ENCODE data around the gene PACRG.

DNA sequence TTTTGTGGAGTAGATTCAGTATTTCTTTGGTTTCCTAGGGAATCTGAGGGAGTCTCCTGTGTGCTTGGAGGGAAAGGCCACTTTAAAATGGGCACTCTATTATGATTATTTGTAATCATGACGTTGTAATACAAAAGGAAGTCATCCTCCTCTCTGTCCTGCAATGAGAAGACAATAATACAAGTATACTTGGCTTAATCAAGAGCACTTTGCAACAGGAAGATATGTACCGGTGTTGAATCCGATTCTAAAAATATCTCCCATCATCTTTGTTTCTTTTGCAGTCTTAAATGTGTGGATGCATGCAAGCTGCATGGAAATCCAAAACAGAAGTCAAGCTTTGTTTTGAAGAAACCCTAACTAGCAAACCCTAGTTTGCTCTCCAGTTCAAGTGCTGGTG lies 592.6 kb downstream of the PACRG start:
- TF ChIP-seq CTCF (IDR thresholded peaks at IDR 0.05) (no peak), POLR2A (IDR thresholded peaks at IDR 0.05) (no peak)

Measured in stomach (tissue), 4 donors.